GM12891 (cell line): Measurements from ENCODE around the gene ZNF556.

Experiments
- DNase-seq: peaks from one replicate; pipeline ENCODE4 v3.0.0; 2011; ENCODE audit warnings: low spot score; ENCODE audit not compliant: insufficient read length
- FAIRE-seq: peaks from 2 replicates; lab custom pipeline; 2011; peaks lifted over from hg19 to GRCh38; lab: Jason Lieb, UNC
- PAX5 ChIP-seq: IDR thresholded peaks from 2 replicates; pipeline ENCODE4 v1.6.1; 2011; ENCODE audit warnings: low read length, moderate library complexity, mild to moderate bottlenecking; ENCODE audit not compliant: insufficient read depth, severe bottlenecking
- POLR2A ChIP-seq: IDR thresholded peaks from 2 replicates; pipeline ENCODE4 v1.6.1; 2011; ENCODE audit warnings: low read depth, low read length, control low read depth
- POLR2AphosphoS5 ChIP-seq: IDR thresholded peaks from 2 replicates; pipeline ENCODE4 v1.6.1; 2011; ENCODE audit warnings: low read depth, low read length, control low read depth
- POU2F2 ChIP-seq: IDR thresholded peaks from 2 replicates; pipeline ENCODE4 v1.6.1; 2011; ENCODE audit warnings: low read depth, mild to moderate bottlenecking, control low read depth, low read length, moderate library complexity
- SPI1 ChIP-seq: IDR thresholded peaks from 2 replicates; pipeline ENCODE4 v1.6.1; 2011; ENCODE audit warnings: low read depth, low read length, control low read depth
- TAF1 ChIP-seq: IDR thresholded peaks from 2 replicates; pipeline ENCODE4 v1.6.1; 2011; ENCODE audit warnings: low read depth, low read length, control low read depth

ZNF556 gene

GRCh38 chr19:2850256-2850925, 16.7 kb upstream of the ZNF556 start:
- no peak for FAIRE-seq
- no peak for TF ChIP-seq POLR2A
- no peak for TF ChIP-seq TAF1
- TF ChIP-seq POLR2AphosphoS5, result no peak
- TF ChIP-seq SPI1, result no peak
- no peak for TF ChIP-seq POU2F2
- TF ChIP-seq PAX5, result no peak
- DNase-seq, result no peak

- no peak for DNase-seq
- FAIRE-seq, result no peak
- TF ChIP-seq POU2F2, result no peak
- TF ChIP-seq TAF1, result no peak
- TF ChIP-seq POLR2A, result no peak
- no peak for TF ChIP-seq POLR2AphosphoS5
- no peak for TF ChIP-seq PAX5
- TF ChIP-seq SPI1, result no peak
These were observed 14.5 kb upstream of the ZNF556 start for GRCh38 chr19:2852598-2852997.

- TF ChIP-seq SPI1 (no peak), POLR2A (no peak), POLR2AphosphoS5 (no peak), POU2F2 (no peak), TAF1 (no peak), PAX5 (no peak)
- FAIRE-seq (no peak), DNase-seq (no peak)
These were observed 14.0 kb upstream of the ZNF556 start for GRCh38 chr19:2853015-2853606.

- DNase-seq, result no peak
- no peak for TF ChIP-seq POLR2AphosphoS5
- no peak for TF ChIP-seq POU2F2
- TF ChIP-seq TAF1, result no peak
- no peak for TF ChIP-seq SPI1
- TF ChIP-seq PAX5, result no peak
- no peak for TF ChIP-seq POLR2A
- no peak for FAIRE-seq
These were observed 12.3 kb upstream of the ZNF556 start for GRCh38 chr19:2854849-2855248.

- FAIRE-seq (no peak), DNase-seq (no peak)
- TF ChIP-seq SPI1 (no peak), POU2F2 (no peak), TAF1 (no peak), PAX5 (no peak), POLR2A (no peak), POLR2AphosphoS5 (no peak)
These were observed 10.6 kb upstream of the ZNF556 start for GRCh38 chr19:2856457-2857050.

GRCh38 chr19:2858864-2859263, 8.3 kb upstream of the ZNF556 start:
- no peak for FAIRE-seq
- TF ChIP-seq SPI1 (no peak), PAX5 (no peak), TAF1 (no peak), POLR2AphosphoS5 (no peak), POU2F2 (no peak), POLR2A (no peak)
- no peak for DNase-seq

GRCh38 chr19:2863816-2864215, 3.3 kb upstream of the ZNF556 start:
- DNase-seq (no peak), FAIRE-seq (no peak)
- no peak for TF ChIP-seq PAX5
- no peak for TF ChIP-seq POU2F2
- no peak for TF ChIP-seq POLR2A
- TF ChIP-seq POLR2AphosphoS5, result no peak
- no peak for TF ChIP-seq TAF1
- TF ChIP-seq SPI1, result no peak

GRCh38 chr19:2865334-2866100, 1.6 kb upstream of the ZNF556 start:
- DNase-seq (no peak), FAIRE-seq (no peak)
- no peak for TF ChIP-seq POLR2A
- TF ChIP-seq TAF1, result no peak
- no peak for TF ChIP-seq SPI1
- TF ChIP-seq POLR2AphosphoS5, result no peak
- TF ChIP-seq PAX5, result no peak
- TF ChIP-seq POU2F2, result no peak

- DNase-seq (no peak), FAIRE-seq (no peak)
- TF ChIP-seq POLR2A (no peak), TAF1 (no peak), PAX5 (no peak), SPI1 (no peak), POLR2AphosphoS5 (no peak), POU2F2 (no peak)
These were observed 575 bp upstream of the ZNF556 start for GRCh38 chr19:2866495-2867024.
